ENCODE measurements around the gene GOLGA6L2.

The GOLGA6L2 gene

GRCh38 chr15:23447107-23447500 lies at the start of gene GOLGA6L2:
Gene GOLGA6L2 (minus strand): TSS chr15:23447243. CDS start chr15:23447181, 62 bp downstream.
- no peaks in the 10 kb centered on the region for H3K4me1 Mint-ChIP-seq
- DNase-seq (no peak), ATAC-seq (no peak)
- H3K9me3 Mint-ChIP-seq = peaks cover 0 to 6% of the 10 kb centered on the region in 2 donors
- no peak within 1 kb of the TSS for H3K4me3 Mint-ChIP-seq
- H3K27ac Mint-ChIP-seq = no peak within 1 kb of the TSS
- H3K27me3 Mint-ChIP-seq = peaks cover 7% of the 10 kb centered on the region

- no peak for DNase-seq
- H3K27me3 Mint-ChIP-seq = no peaks in the 10 kb centered on the region
- no peak overlapping the region for H3K4me3 Mint-ChIP-seq
- no peaks in the 10 kb centered on the region for H3K9me3 Mint-ChIP-seq
- no peak overlapping the region for H3K27ac Mint-ChIP-seq
- ATAC-seq = no peak
- H3K4me1 Mint-ChIP-seq = peaks cover 7% of the 10 kb centered on the region
Observed at GRCh38 chr15:23484870-23485269, 37.8 kb upstream of the GOLGA6L2 start.

GRCh38 chr15:23483821-23484299 lies 36.8 kb upstream of the GOLGA6L2 start:
- H3K27me3 Mint-ChIP-seq = no peaks in the 10 kb centered on the region
- no peak for DNase-seq
- peaks cover 7% of the 10 kb centered on the region for H3K4me1 Mint-ChIP-seq
- no peak for ATAC-seq
- H3K27ac Mint-ChIP-seq = no peak overlapping the region
- no peak overlapping the region for H3K4me3 Mint-ChIP-seq
- H3K9me3 Mint-ChIP-seq = no peaks in the 10 kb centered on the region

- Mint-ChIP-seq H3K27me3 (no peaks in the 10 kb centered on the region), H3K9me3 (no peaks in the 10 kb centered on the region), H3K27ac (no peak overlapping the region), H3K4me1 (peaks cover 7% of the 10 kb centered on the region), H3K4me3 (no peak overlapping the region)
- ATAC-seq (no peak), DNase-seq (no peak)
Observed at GRCh38 chr15:23482764-23483489, 35.9 kb upstream of the GOLGA6L2 start.

GRCh38 chr15:23482228-23482627 lies 35.2 kb upstream of the GOLGA6L2 start:
- H3K4me1 Mint-ChIP-seq = peaks cover 7% of the 10 kb centered on the region
- DNase-seq = no peak
- H3K27ac Mint-ChIP-seq = no peak overlapping the region
- ATAC-seq = peak; percentile 67
- H3K4me3 Mint-ChIP-seq = peak overlapping the region in 1 of 2 donors; percentile 37
- H3K9me3 Mint-ChIP-seq = no peaks in the 10 kb centered on the region
- no peaks in the 10 kb centered on the region for H3K27me3 Mint-ChIP-seq

- no peaks in the 10 kb centered on the region for H3K27me3 Mint-ChIP-seq
- H3K4me1 Mint-ChIP-seq = peaks cover 7% of the 10 kb centered on the region
- no peak overlapping the region for H3K4me3 Mint-ChIP-seq
- ATAC-seq (no peak), DNase-seq (no peak)
- H3K9me3 Mint-ChIP-seq = no peaks in the 10 kb centered on the region
- H3K27ac Mint-ChIP-seq = no peak overlapping the region
Observed at GRCh38 chr15:23477920-23478319, 30.9 kb upstream of the GOLGA6L2 start.

- H3K27me3 Mint-ChIP-seq = no peaks in the 10 kb centered on the region
Observed at GRCh38 chr15:23472678-23473077, 25.6 kb upstream of the GOLGA6L2 start.

GRCh38 chr15:23472033-23472432 lies 25.0 kb upstream of the GOLGA6L2 start:
- Mint-ChIP-seq H3K4me1 (no peaks in the 10 kb centered on the region), H3K27ac (no peak overlapping the region), H3K4me3 (no peak overlapping the region)

More at GRCh38 chr15:23472678-23473077, 25.6 kb upstream of the GOLGA6L2 start:
- H3K4me3 Mint-ChIP-seq = no peak overlapping the region
- ATAC-seq (no peak), DNase-seq (no peak)
- no peak overlapping the region for H3K27ac Mint-ChIP-seq
- H3K4me1 Mint-ChIP-seq = no peaks in the 10 kb centered on the region
- H3K9me3 Mint-ChIP-seq = no peaks in the 10 kb centered on the region

GRCh38 chr15:23467110-23467600 lies 20.1 kb upstream of the GOLGA6L2 start:
- ATAC-seq (no peak), DNase-seq (no peak)
- Mint-ChIP-seq H3K4me1 (no peaks in the 10 kb centered on the region), H3K27me3 (peaks cover 8% of the 10 kb centered on the region), H3K4me3 (no peak overlapping the region), H3K27ac (no peak overlapping the region), H3K9me3 (no peaks in the 10 kb centered on the region)

More at GRCh38 chr15:23472033-23472432, 25.0 kb upstream of the GOLGA6L2 start:
- DNase-seq = no peak
- Mint-ChIP-seq H3K9me3 (no peaks in the 10 kb centered on the region), H3K27me3 (no peaks in the 10 kb centered on the region)
- no peak for ATAC-seq

GRCh38 chr15:23457890-23458289 lies 10.8 kb upstream of the GOLGA6L2 start:
- DNase-seq = no peak
- no peak overlapping the region for H3K27ac Mint-ChIP-seq
- H3K27me3 Mint-ChIP-seq = peaks cover 9% of the 10 kb centered on the region
- no peak overlapping the region for H3K4me3 Mint-ChIP-seq
- ATAC-seq = no peak
- no peaks in the 10 kb centered on the region for H3K9me3 Mint-ChIP-seq
- H3K4me1 Mint-ChIP-seq = no peaks in the 10 kb centered on the region

GRCh38 chr15:23446215-23447106 lies 582 bp downstream of the GOLGA6L2 start:
- no peak for DNase-seq
- H3K4me1 Mint-ChIP-seq = no peaks in the 10 kb centered on the region
- H3K4me3 Mint-ChIP-seq = no peak overlapping the region
- H3K9me3 Mint-ChIP-seq = peaks cover 0 to 6% of the 10 kb centered on the region in 2 donors
- peak; percentile 31 for ATAC-seq
- no peak overlapping the region for H3K27ac Mint-ChIP-seq
- peaks cover 7% of the 10 kb centered on the region for H3K27me3 Mint-ChIP-seq

- no peak overlapping the region for H3K4me3 Mint-ChIP-seq
- no peak overlapping the region for H3K27ac Mint-ChIP-seq
- peaks cover 7% of the 10 kb centered on the region for H3K27me3 Mint-ChIP-seq
- peaks cover 0 to 6% of the 10 kb centered on the region in 2 donors for H3K9me3 Mint-ChIP-seq
- H3K4me1 Mint-ChIP-seq = no peaks in the 10 kb centered on the region
- DNase-seq (no peak), ATAC-seq (no peak)
Observed at GRCh38 chr15:23444269-23444668, 2.8 kb downstream of the GOLGA6L2 start.

- DNase-seq = no peak
- Mint-ChIP-seq H3K9me3 (no peaks in the 10 kb centered on the region), H3K27ac (no peak overlapping the region), H3K4me1 (no peaks in the 10 kb centered on the region), H3K27me3 (peaks cover 7% of the 10 kb centered on the region), H3K4me3 (no peak overlapping the region)
- no peak for ATAC-seq
Observed at GRCh38 chr15:23441204-23441603, 5.8 kb downstream of the GOLGA6L2 start.

GRCh38 chr15:23440596-23440995 lies 6.4 kb downstream of the GOLGA6L2 start:
- Mint-ChIP-seq H3K4me3 (no peak overlapping the region), H3K27ac (no peak overlapping the region), H3K27me3 (peaks cover 7% of the 10 kb centered on the region), H3K9me3 (no peaks in the 10 kb centered on the region), H3K4me1 (no peaks in the 10 kb centered on the region)
- ATAC-seq (no peak), DNase-seq (no peak)

- DNase-seq = no peak
- Mint-ChIP-seq H3K27me3 (peaks cover 7% of the 10 kb centered on the region), H3K4me1 (no peaks in the 10 kb centered on the region), H3K27ac (no peak overlapping the region), H3K9me3 (no peaks in the 10 kb centered on the region), H3K4me3 (no peak overlapping the region)
- ATAC-seq = no peak
Observed at GRCh38 chr15:23439513-23439912, 7.5 kb downstream of the GOLGA6L2 start.
